ENCODE results near the gene L3MBTL1. TPM values are rescaled to one million over a fixed set of nuclear protein-coding genes. Genes with fewer than 3 reads are reported as not detected.

L3MBTL1 gene
- polyA plus RNA-seq, 1 donor (not counting 4 experiments of a cell fraction or from before 2014, with no cell fraction given): 5.0 TPM

DNA sequence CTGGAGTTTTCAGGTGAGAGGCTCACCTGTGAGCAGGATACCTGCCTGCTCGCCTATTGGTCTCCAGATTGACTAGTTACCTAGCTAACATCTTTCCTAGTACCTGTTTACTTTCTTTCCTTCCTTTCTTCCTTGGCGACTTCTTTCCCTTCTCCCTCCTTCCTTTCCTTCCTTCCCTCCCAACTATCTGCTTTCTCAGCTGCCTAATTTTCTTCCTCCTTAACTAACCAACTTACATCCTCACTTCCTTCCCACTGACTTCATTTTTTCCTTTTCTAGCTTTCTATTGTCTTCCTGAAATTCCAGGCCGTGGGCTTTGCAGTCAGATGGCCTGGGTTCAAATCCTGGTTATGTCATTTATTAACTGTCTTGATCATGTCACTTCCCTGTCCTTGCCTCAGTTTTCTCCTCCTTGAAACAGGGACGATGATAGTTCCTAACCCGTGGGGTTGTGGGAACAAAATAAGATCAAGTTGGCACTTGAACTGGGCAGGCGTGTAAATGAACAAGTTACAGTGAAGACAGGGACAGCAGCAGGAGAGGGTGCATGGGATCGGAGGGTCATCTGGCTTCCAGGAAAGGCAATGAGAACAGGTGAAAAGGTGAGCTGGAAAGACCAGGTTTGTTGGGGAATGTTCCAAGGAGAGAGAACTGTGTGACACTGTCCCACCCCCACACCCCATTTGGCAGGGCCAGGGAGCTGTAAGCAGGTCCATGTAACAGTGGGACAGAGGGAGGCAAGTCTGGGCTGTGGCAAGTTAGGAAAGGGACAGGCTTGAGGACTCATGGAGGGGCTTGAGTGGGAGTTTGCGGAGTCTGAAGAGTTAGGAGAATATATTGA is 51.9 kb downstream of the L3MBTL1 start:
- dilution Hi-C loops (cut with MboI; ENCODE audit: extremely low pct_ligation_motif_present, low sequenced_read_pairs): no loop called here
- Histone ChIP-seq H4K20me1 (ENCODE audit: control insufficient read depth, extremely low read depth, insufficient read depth, low read length) (no peaks in the 10 kb centered on the region), H3K9me3 (ENCODE audit: control insufficient read depth, low read depth, low read length) (no peaks in the 10 kb centered on the region), H3K4me2 (ENCODE audit: control insufficient read depth, extremely low read depth, insufficient read depth, low read depth, low read length) (no peak overlapping the region), H3K79me2 (ENCODE audit: control insufficient read depth, insufficient read depth, low read length) (no peaks in the 10 kb centered on the region), H3K36me3 (ENCODE audit: control insufficient read depth in 2 of 2, extremely low read depth in 1 of 2, insufficient read depth in 2 of 2, low read length in 2 of 2) (no peaks in the 10 kb centered on the region), H2AFZ (ENCODE audit: control insufficient read depth, low read length) (no peak overlapping the region), H3K4me1 (ENCODE audit: control insufficient read depth, extremely low read depth, insufficient read depth, low read length) (no peaks in the 10 kb centered on the region), H3K9me1 (ENCODE audit: control insufficient read depth, extremely low read depth, insufficient read depth, low read length) (no peaks in the 10 kb centered on the region), H3K27ac (ENCODE audit: control insufficient read depth, insufficient read depth, low read length) (no peak overlapping the region), H3K4me3 (ENCODE audit: control insufficient read depth in 2 of 3, extremely low read depth in 1 of 3, insufficient read depth in 2 of 3, low read depth in 1 of 3, low read length in 3 of 3) (no peak overlapping the region), H3K27me3 (ENCODE audit: control insufficient read depth, extremely low read depth, insufficient read depth, low read length) (peaks cover 5% of the 10 kb centered on the region), H3K9ac (ENCODE audit: control insufficient read depth, extremely low read depth, insufficient read depth, low read length) (no peak overlapping the region)
- TF ChIP-seq, protein P1, sequence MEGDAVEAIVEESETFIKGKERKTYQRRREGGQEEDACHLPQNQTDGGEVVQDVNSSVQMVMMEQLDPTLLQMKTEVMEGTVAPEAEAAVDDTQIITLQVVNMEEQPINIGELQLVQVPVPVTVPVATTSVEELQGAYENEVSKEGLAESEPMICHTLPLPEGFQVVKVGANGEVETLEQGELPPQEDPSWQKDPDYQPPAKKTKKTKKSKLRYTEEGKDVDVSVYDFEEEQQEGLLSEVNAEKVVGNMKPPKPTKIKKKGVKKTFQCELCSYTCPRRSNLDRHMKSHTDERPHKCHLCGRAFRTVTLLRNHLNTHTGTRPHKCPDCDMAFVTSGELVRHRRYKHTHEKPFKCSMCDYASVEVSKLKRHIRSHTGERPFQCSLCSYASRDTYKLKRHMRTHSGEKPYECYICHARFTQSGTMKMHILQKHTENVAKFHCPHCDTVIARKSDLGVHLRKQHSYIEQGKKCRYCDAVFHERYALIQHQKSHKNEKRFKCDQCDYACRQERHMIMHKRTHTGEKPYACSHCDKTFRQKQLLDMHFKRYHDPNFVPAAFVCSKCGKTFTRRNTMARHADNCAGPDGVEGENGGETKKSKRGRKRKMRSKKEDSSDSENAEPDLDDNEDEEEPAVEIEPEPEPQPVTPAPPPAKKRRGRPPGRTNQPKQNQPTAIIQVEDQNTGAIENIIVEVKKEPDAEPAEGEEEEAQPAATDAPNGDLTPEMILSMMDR (optimal IDR thresholded peaks at IDR 0.05 in 1 of 3, IDR thresholded peaks at IDR 0.05 in 1 of 3, conservative IDR thresholded peaks at IDR 0.05 in 1 of 3; ENCODE audit: extremely low read depth in 1 of 3, insufficient read depth in 2 of 3, low read length in 3 of 3): no peak
- no peak for TF ChIP-seq EZH2 (IDR thresholded peaks at IDR 0.05; ENCODE audit: low read length)
- FAIRE-seq (no peak), DNase-seq (ENCODE audit: low read depth, low spot score) (no peak)

DNA sequence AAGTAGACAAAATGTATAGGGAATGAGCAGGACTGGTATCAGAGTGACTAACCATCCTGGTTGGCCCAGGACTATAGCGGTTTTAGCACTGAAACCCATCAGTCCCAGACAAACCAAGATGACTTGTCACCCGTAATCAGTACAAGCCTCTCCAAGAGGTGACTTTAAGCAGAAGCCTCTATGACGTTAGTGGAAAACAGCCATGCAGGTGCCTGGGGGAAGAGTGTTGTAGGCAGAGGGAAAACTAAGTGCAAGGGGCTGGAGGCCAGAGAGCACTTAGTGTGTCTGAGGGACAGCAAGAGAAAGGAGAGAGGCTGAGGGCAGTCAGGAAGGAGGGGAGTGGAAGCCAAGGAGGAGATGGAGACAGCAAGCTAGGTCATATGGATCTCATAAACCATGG is 53.5 kb downstream of the L3MBTL1 start:
- dilution Hi-C loops (cut with MboI; ENCODE audit: extremely low pct_ligation_motif_present, low sequenced_read_pairs): no loop called here
- H3K4me2 ChIP-seq (ENCODE audit: control insufficient read depth, extremely low read depth, insufficient read depth, low read depth, low read length): no peak overlapping the region
- no peaks in the 10 kb centered on the region for H3K79me2 ChIP-seq (ENCODE audit: control insufficient read depth, insufficient read depth, low read length)
- TF ChIP-seq, protein P1 (optimal IDR thresholded peaks at IDR 0.05 in 1 of 3, IDR thresholded peaks at IDR 0.05 in 1 of 3, conservative IDR thresholded peaks at IDR 0.05 in 1 of 3; ENCODE audit: extremely low read depth in 1 of 3, insufficient read depth in 2 of 3, low read length in 3 of 3): no peak
- no peak for TF ChIP-seq EZH2 (IDR thresholded peaks at IDR 0.05; ENCODE audit: low read length)
- no peaks in the 10 kb centered on the region for H3K9me1 ChIP-seq (ENCODE audit: control insufficient read depth, extremely low read depth, insufficient read depth, low read length)
- no peaks in the 10 kb centered on the region for H3K4me1 ChIP-seq (ENCODE audit: control insufficient read depth, extremely low read depth, insufficient read depth, low read length)
- no peak for DNase-seq (ENCODE audit: low read depth, low spot score)
- no peak overlapping the region for H3K27ac ChIP-seq (ENCODE audit: control insufficient read depth, insufficient read depth, low read length)
- no peaks in the 10 kb centered on the region for H3K36me3 ChIP-seq (ENCODE audit: control insufficient read depth in 2 of 2, extremely low read depth in 1 of 2, insufficient read depth in 2 of 2, low read length in 2 of 2)
- no peak for FAIRE-seq
- no peaks in the 10 kb centered on the region for H3K9me3 ChIP-seq (ENCODE audit: control insufficient read depth, low read depth, low read length)
- H3K4me3 ChIP-seq (ENCODE audit: control insufficient read depth in 2 of 3, extremely low read depth in 1 of 3, insufficient read depth in 2 of 3, low read depth in 1 of 3, low read length in 3 of 3): no peak overlapping the region
- H4K20me1 ChIP-seq (ENCODE audit: control insufficient read depth, extremely low read depth, insufficient read depth, low read length): no peaks in the 10 kb centered on the region
- H3K9ac ChIP-seq (ENCODE audit: control insufficient read depth, extremely low read depth, insufficient read depth, low read length): no peak overlapping the region
- H2AFZ ChIP-seq (ENCODE audit: control insufficient read depth, low read length): no peak overlapping the region
- peaks cover 5% of the 10 kb centered on the region for H3K27me3 ChIP-seq (ENCODE audit: control insufficient read depth, extremely low read depth, insufficient read depth, low read length)

Measured in keratinocyte (primary cell).